Muscle layer of duodenum (tissue), 2 donors: ENCODE measurements around the gene UPF1.

Experiments used
- H3K27ac ChIP-seq: one replicate; pipeline ENCODE4 v1.7.0; 2013; ENCODE audit warnings: mild to moderate bottlenecking, low read length
- H3K27me3 ChIP-seq: one replicate; pipeline ENCODE4 v1.7.0; 2013; ENCODE audit warnings: low read depth, mild to moderate bottlenecking, control low read depth, low read length
- H3K36me3 ChIP-seq, 2 donors: one replicate each; pipeline ENCODE4 v1.7.0; 2013; ENCODE audit warnings: low read length in 2 of 2, control low read depth in 1 of 2, mild to moderate bottlenecking in 1 of 2; ENCODE audit not compliant: insufficient read depth in 2 of 2, control insufficient read depth in 1 of 2
- H3K4me1 ChIP-seq, 2 donors: one replicate each; pipeline ENCODE4 v1.7.0; 2013; ENCODE audit warnings: low read length in 2 of 2, mild to moderate bottlenecking in 2 of 2, control low read depth in 1 of 2, moderate library complexity in 1 of 2; ENCODE audit not compliant: insufficient read depth in 2 of 2, control insufficient read depth in 1 of 2
- H3K4me3 ChIP-seq, 2 donors: one replicate each; pipeline ENCODE4 v1.7.0; 2013; ENCODE audit warnings: low read length in 2 of 2, low read depth in 1 of 2, mild to moderate bottlenecking in 1 of 2
- H3K9me3 ChIP-seq, 2 donors: one replicate each; pipeline ENCODE4 v1.7.0; 2013; ENCODE audit warnings: low read length in 2 of 2, control low read depth in 1 of 2, mild to moderate bottlenecking in 1 of 2; ENCODE audit not compliant: control insufficient read depth in 1 of 2
- donor health status: healthy.

UPF1 gene

DNA sequence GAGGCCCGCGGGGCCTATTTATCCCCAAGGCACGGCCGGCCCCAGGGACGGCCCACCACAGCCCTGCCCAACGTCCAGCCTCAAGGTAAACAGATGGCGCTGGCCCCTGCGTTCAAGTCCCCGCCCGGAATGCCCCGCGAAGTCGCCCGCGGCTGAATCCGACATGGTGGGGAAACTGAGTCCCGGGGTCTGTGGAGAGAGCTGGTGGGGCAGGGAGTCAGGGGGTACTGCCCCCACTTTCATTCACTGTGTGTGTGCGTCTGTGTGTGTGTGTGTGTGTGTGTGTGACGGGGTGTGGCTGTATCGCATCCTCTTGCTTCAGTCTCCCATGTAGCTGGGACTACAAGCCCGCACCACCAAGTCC lies 40.5 kb upstream of the UPF1 start:
- Histone ChIP-seq H3K27me3 (peaks cover 32% of the 10 kb centered on the region), H3K4me3 (peak overlapping the region in 1 of 2 donors; percentile 40), H3K4me1 (peaks cover 0 to 26% of the 10 kb centered on the region in 2 donors)

GRCh38 chr19:18792661-18793060 lies 39.1 kb upstream of the UPF1 start:
- Histone ChIP-seq H3K36me3 (no peaks in the 10 kb centered on the region), H3K4me1 (peaks cover 0 to 26% of the 10 kb centered on the region in 2 donors), H3K27ac (no peak overlapping the region), H3K27me3 (peaks cover 30% of the 10 kb centered on the region), H3K4me3 (no peak overlapping the region), H3K9me3 (no peaks in the 10 kb centered on the region)

More for the DNA sequence above, 40.5 kb upstream of the UPF1 start:
- Histone ChIP-seq H3K27ac (no peak overlapping the region), H3K9me3 (no peaks in the 10 kb centered on the region), H3K36me3 (no peaks in the 10 kb centered on the region)

GRCh38 chr19:18793144-18794028 lies 38.4 kb upstream of the UPF1 start:
- H3K9me3 ChIP-seq = no peaks in the 10 kb centered on the region
- peaks cover 32% of the 10 kb centered on the region for H3K27me3 ChIP-seq
- H3K27ac ChIP-seq = no peak overlapping the region

GRCh38 chr19:18794029-18794313 lies 37.8 kb upstream of the UPF1 start:
- Histone ChIP-seq H3K36me3 (no peaks in the 10 kb centered on the region), H3K27ac (no peak overlapping the region), H3K27me3 (peaks cover 27% of the 10 kb centered on the region), H3K4me1 (peaks cover 0 to 20% of the 10 kb centered on the region in 2 donors), H3K9me3 (no peaks in the 10 kb centered on the region), H3K4me3 (no peak overlapping the region)

More at GRCh38 chr19:18793144-18794028, 38.4 kb upstream of the UPF1 start:
- no peak overlapping the region for H3K4me3 ChIP-seq
- H3K36me3 ChIP-seq = no peaks in the 10 kb centered on the region
- H3K4me1 ChIP-seq = peaks cover 0 to 26% of the 10 kb centered on the region in 2 donors

DNA sequence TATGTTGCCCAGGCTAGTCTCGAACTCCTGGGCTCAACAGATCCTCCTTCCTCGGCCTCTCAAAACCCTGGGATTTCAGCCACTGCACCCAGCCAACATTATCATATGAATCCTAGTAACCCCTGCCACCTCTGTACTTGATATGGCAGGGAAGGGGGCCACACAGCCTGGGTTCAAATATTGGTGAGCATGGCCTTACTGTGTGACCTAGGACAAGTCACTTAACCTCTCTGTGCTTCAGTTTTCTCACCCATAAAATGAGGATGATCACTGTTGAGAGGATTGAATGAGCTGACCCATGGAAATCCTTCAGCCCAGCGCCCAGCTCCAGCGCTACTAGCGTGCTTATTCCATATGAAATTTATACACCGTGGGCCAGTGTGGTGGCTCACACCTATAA lies 37.1 kb upstream of the UPF1 start:
- H3K27ac ChIP-seq = no peak overlapping the region
- H3K4me1 ChIP-seq = peaks cover 0 to 13% of the 10 kb centered on the region in 2 donors
- no peak overlapping the region for H3K4me3 ChIP-seq
- no peaks in the 10 kb centered on the region for H3K36me3 ChIP-seq
- no peaks in the 10 kb centered on the region for H3K9me3 ChIP-seq
- H3K27me3 ChIP-seq = peaks cover 20% of the 10 kb centered on the region

GRCh38 chr19:18795540-18795939 lies 36.2 kb upstream of the UPF1 start:
- Histone ChIP-seq H3K4me3 (no peak overlapping the region), H3K27ac (no peak overlapping the region), H3K4me1 (peaks cover 0 to 4% of the 10 kb centered on the region in 2 donors), H3K9me3 (no peaks in the 10 kb centered on the region), H3K36me3 (no peaks in the 10 kb centered on the region), H3K27me3 (peaks cover 18% of the 10 kb centered on the region)

- Histone ChIP-seq H3K4me1 (no peaks in the 10 kb centered on the region), H3K9me3 (no peaks in the 10 kb centered on the region), H3K36me3 (no peaks in the 10 kb centered on the region), H3K27me3 (peaks cover 17% of the 10 kb centered on the region), H3K4me3 (no peak overlapping the region), H3K27ac (no peak overlapping the region)
Observed at GRCh38 chr19:18796239-18796638, 35.5 kb upstream of the UPF1 start.

- Histone ChIP-seq H3K36me3 (no peaks in the 10 kb centered on the region), H3K27ac (no peak overlapping the region), H3K4me1 (no peaks in the 10 kb centered on the region), H3K9me3 (no peaks in the 10 kb centered on the region), H3K4me3 (no peak overlapping the region), H3K27me3 (peaks cover 16% of the 10 kb centered on the region)
Observed at GRCh38 chr19:18798384-18799352, 33.1 kb upstream of the UPF1 start.

DNA sequence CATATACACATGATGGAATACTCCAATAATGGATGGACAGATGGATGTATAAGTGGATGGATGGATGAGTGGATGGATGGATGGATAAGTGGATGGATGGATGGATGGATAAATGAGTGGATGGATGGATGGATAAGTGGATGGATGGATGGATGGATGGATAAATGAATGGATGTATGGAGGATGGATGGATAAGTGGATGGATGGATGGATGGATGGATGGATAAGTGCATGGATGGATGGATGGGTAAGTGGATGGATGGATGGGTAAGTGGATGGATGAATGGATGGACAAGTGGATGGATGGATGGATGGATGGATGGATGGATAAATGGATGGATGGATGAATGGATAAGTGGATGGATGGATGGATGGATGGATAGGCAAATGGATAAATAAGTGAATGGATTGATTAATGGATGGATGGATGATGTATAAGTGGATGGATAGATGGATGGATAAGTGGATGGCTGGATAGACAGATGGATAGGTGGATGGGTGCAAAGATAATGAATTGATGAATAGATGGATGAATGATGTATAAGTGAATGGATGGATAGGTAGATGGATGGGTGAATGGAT lies 32.3 kb upstream of the UPF1 start:
- H3K27me3 ChIP-seq = peaks cover 16% of the 10 kb centered on the region
- no peaks in the 10 kb centered on the region for H3K36me3 ChIP-seq
- H3K27ac ChIP-seq = no peak overlapping the region
- no peaks in the 10 kb centered on the region for H3K9me3 ChIP-seq
- H3K4me1 ChIP-seq = no peaks in the 10 kb centered on the region
- H3K4me3 ChIP-seq = no peak overlapping the region

DNA sequence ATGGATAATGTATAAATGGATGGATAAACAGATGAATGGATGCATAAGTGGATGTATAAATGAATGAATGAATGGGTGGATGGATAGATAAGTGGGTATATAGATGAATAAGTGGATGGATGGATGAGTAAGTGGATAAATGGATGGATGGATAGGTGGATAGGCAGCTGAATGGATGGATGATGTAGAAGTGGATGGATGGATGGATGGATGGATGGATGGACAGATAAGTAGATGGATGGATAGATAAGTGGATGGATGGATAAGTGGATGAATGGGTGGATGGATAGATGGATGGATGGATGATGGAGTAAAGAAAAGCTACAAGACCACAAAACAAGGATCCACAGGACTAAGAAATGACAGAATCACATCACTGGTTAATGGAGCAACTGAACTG lies 31.7 kb upstream of the UPF1 start:
- no peaks in the 10 kb centered on the region for H3K36me3 ChIP-seq
- peaks cover 16% of the 10 kb centered on the region for H3K27me3 ChIP-seq
- H3K9me3 ChIP-seq = no peaks in the 10 kb centered on the region
- no peaks in the 10 kb centered on the region for H3K4me1 ChIP-seq
- no peak overlapping the region for H3K27ac ChIP-seq
- H3K4me3 ChIP-seq = no peak overlapping the region

DNA sequence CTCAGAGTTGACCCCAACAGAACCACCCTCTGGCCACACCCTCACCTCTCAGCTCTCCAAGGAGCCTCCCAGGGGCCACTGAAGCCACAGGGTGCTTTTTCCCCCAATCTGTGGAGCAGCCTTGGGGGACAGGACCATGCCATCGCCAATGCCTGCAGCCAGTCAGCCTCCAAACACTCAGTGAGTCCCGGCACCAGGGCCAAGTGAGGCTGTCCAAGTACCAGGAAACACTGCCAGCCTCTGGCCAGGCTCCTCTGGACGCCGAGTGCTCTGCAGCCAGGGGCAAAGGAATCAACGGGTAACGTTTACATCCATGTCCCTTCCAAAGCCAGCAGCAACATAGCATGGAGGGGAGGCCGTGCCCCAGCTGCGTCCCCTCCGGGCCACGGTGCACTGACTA lies 31.1 kb upstream of the UPF1 start:
- Histone ChIP-seq H3K27ac (no peak overlapping the region), H3K9me3 (no peaks in the 10 kb centered on the region), H3K27me3 (peaks cover 16% of the 10 kb centered on the region), H3K36me3 (no peaks in the 10 kb centered on the region), H3K4me1 (no peaks in the 10 kb centered on the region), H3K4me3 (no peak overlapping the region)
